ENCODE results near the gene HSD11B1L. TPM values are rescaled to one million over a fixed set of nuclear protein-coding genes. Genes with fewer than 3 reads are reported as not detected.

The HSD11B1L gene
- total RNA-seq, 1 experiment from 2014 or later, result 2.4 TPM

DNA sequence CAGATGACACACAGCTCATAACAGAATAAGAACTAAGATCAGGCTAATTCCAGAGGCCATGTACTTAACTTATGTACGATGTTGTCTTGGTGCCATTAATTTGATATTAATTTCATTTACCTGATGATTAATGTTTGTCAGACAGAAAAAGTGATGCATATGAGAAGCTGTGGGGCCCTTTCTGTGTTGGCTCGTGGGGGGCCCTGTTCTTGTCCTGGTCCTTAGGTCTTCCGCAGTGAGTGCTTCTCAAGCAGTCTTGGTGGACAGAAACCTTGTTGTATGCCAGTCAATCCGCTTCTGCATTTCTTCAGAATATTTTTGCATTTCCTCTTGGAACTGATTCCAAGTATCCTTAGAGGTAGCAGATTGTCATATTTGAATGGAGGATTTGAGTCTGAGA, 37.8 kb upstream of the HSD11B1L start:
- Mint-ChIP-seq H3K36me3 (ENCODE audit: insufficient read depth, unreplicated experiment) (peaks cover 96% of the 10 kb centered on the region), H3K4me3 (ENCODE audit: unreplicated experiment) (no peak overlapping the region), H3K27ac (ENCODE audit: unreplicated experiment) (no peak overlapping the region), H3K9me3 (ENCODE audit: unreplicated experiment) (no peaks in the 10 kb centered on the region), H3K4me1 (ENCODE audit: low read depth, unreplicated experiment) (no peaks in the 10 kb centered on the region), H3K27me3 (ENCODE audit: insufficient read depth, unreplicated experiment) (no peaks in the 10 kb centered on the region)
- Histone ChIP-seq H3K4me3 (ENCODE audit: low read depth, low read length) (no peak overlapping the region), H3K4me1 (no peaks in the 10 kb centered on the region), H3K36me3 (ENCODE audit: control insufficient read depth, insufficient read depth, low read length) (peaks cover 1% of the 10 kb centered on the region; the same call in 1 of the 2 replicates), H3K9me3 (no peaks in the 10 kb centered on the region), H3K27me3 (replicated peaks; ENCODE audit: control insufficient read depth, insufficient read depth, low read length) (no peaks in the 10 kb centered on the region)
- POLR2A ChIA-PET, result no interaction called here
- no TSS peak for BruUV-seq (replicated peaks)
- CTCF ChIA-PET, result no interaction called here
- TF ChIP-seq, protein P1, sequence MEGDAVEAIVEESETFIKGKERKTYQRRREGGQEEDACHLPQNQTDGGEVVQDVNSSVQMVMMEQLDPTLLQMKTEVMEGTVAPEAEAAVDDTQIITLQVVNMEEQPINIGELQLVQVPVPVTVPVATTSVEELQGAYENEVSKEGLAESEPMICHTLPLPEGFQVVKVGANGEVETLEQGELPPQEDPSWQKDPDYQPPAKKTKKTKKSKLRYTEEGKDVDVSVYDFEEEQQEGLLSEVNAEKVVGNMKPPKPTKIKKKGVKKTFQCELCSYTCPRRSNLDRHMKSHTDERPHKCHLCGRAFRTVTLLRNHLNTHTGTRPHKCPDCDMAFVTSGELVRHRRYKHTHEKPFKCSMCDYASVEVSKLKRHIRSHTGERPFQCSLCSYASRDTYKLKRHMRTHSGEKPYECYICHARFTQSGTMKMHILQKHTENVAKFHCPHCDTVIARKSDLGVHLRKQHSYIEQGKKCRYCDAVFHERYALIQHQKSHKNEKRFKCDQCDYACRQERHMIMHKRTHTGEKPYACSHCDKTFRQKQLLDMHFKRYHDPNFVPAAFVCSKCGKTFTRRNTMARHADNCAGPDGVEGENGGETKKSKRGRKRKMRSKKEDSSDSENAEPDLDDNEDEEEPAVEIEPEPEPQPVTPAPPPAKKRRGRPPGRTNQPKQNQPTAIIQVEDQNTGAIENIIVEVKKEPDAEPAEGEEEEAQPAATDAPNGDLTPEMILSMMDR (IDR thresholded peaks at IDR 0.05; ENCODE audit: insufficient read depth in 1 of 2, low read depth in 1 of 2, low read length in 1 of 2, severe bottlenecking in 1 of 2, unreplicated experiment in 1 of 2), result no peak
- no peak for DNase-seq
- intact Hi-C loops (cut with micrococcal nuclease; ENCODE audit: unreplicated experiment), result no loop called here

DNA sequence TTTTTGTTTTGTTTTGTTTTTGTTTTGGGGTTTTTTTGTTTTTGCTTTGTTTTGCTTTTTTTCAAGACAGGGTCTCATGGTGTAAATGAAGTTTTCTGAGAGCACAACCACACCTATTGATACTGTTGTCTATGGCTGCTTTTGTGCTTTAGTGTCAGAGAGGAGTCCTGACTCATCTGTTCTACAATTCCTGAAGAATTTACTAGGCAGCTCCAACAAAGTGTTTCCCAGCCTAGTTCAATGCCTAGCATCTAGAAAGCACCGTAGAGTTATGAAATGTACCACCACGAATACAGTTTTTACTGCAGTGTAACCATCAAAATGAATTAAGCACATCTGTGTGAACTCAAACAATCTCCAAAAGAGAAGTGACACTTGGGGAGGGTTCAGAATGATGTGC, 36.8 kb upstream of the HSD11B1L start:
- intact Hi-C loops (cut with micrococcal nuclease; ENCODE audit: unreplicated experiment), result no loop called here
- H3K36me3 ChIP-seq (ENCODE audit: control insufficient read depth, insufficient read depth, low read length), result peaks cover 1% of the 10 kb centered on the region; the same call in 1 of the 2 replicates
- H3K27me3 ChIP-seq (replicated peaks; ENCODE audit: control insufficient read depth, insufficient read depth, low read length), result no peaks in the 10 kb centered on the region
- no peaks in the 10 kb centered on the region for H3K4me1 ChIP-seq
- H3K9me3 ChIP-seq, result no peaks in the 10 kb centered on the region
- TF ChIP-seq, protein P1 (IDR thresholded peaks at IDR 0.05; ENCODE audit: insufficient read depth in 1 of 2, low read depth in 1 of 2, low read length in 1 of 2, severe bottlenecking in 1 of 2, unreplicated experiment in 1 of 2), result no peak
- Mint-ChIP-seq H3K27ac (ENCODE audit: unreplicated experiment) (no peak overlapping the region), H3K36me3 (ENCODE audit: insufficient read depth, unreplicated experiment) (peaks cover 94% of the 10 kb centered on the region), H3K9me3 (ENCODE audit: unreplicated experiment) (no peaks in the 10 kb centered on the region), H3K4me1 (ENCODE audit: low read depth, unreplicated experiment) (no peaks in the 10 kb centered on the region), H3K27me3 (ENCODE audit: insufficient read depth, unreplicated experiment) (no peaks in the 10 kb centered on the region), H3K4me3 (ENCODE audit: unreplicated experiment) (no peak overlapping the region)
- ChIA-PET CTCF (no interaction called here), POLR2A (no interaction called here)
- DNase-seq, result no peak
- no TSS peak for BruUV-seq (replicated peaks)
- H3K4me3 ChIP-seq (ENCODE audit: low read depth, low read length), result no peak overlapping the region

DNA sequence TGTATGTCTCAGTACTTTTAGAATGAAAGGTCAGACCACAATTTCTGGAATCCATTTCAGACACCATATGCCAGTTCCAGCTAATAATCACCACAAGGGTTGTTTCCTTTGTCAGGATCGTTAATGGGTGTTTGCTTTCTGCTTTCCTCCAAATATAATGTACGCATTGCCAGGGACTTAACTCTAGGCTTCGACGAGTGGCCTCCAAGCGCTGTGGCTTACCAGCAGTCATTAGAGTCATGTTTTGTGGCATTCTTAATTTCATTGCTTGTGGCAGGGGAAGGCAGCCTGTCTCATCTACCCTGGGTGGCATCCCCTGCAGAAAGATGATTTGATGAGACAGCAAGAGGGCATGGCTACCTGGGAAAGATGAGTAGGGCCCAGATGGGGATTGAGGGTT, 35.4 kb upstream of the HSD11B1L start:
- BruUV-seq (replicated peaks), result no TSS peak
- DNase-seq, result no peak
- Histone ChIP-seq H3K27me3 (replicated peaks; ENCODE audit: control insufficient read depth, insufficient read depth, low read length) (no peaks in the 10 kb centered on the region), H3K4me3 (ENCODE audit: low read depth, low read length) (no peak overlapping the region), H3K36me3 (ENCODE audit: control insufficient read depth, insufficient read depth, low read length) (peaks cover 1% of the 10 kb centered on the region; the same call in 1 of the 2 replicates), H3K9me3 (no peaks in the 10 kb centered on the region), H3K4me1 (no peaks in the 10 kb centered on the region)
- intact Hi-C loops (cut with micrococcal nuclease; ENCODE audit: unreplicated experiment), result no loop called here
- Mint-ChIP-seq H3K4me1 (ENCODE audit: low read depth, unreplicated experiment) (no peaks in the 10 kb centered on the region), H3K9me3 (ENCODE audit: unreplicated experiment) (no peaks in the 10 kb centered on the region), H3K27ac (ENCODE audit: unreplicated experiment) (no peak overlapping the region), H3K36me3 (ENCODE audit: insufficient read depth, unreplicated experiment) (peaks cover 94% of the 10 kb centered on the region), H3K27me3 (ENCODE audit: insufficient read depth, unreplicated experiment) (no peaks in the 10 kb centered on the region), H3K4me3 (ENCODE audit: unreplicated experiment) (no peak overlapping the region)
- ChIA-PET CTCF (no interaction called here), POLR2A (no interaction called here)
- TF ChIP-seq, protein P1 (IDR thresholded peaks at IDR 0.05; ENCODE audit: insufficient read depth in 1 of 2, low read depth in 1 of 2, low read length in 1 of 2, severe bottlenecking in 1 of 2, unreplicated experiment in 1 of 2), result no peak

Measured in Caco-2 (cell line).